ENCODE data around the gene MCM5.
"Not testable (repeated sequence)": the region's sequence is repeated elsewhere in the genome, so short reads cannot be mapped to it uniquely, and the experiment has no call there.

MCM5 gene

GRCh38 chr22:35379146-35379993, 20.6 kb upstream of the MCM5 start:
- no peak for DNase-seq

GRCh38 chr22:35380013-35380412, 19.9 kb upstream of the MCM5 start:
- no peak for DNase-seq

- peak; percentile 42 for DNase-seq
Observed at GRCh38 chr22:35380537-35381423, 19.2 kb upstream of the MCM5 start, which contains the start of gene HMOX1. Gene HMOX1 (plus strand): TSS chr22:35381096. CDS start chr22:35381174, 78 bp downstream.

GRCh38 chr22:35381424-35382009, 18.4 kb upstream of the MCM5 start:
- no peak for DNase-seq

DNA sequence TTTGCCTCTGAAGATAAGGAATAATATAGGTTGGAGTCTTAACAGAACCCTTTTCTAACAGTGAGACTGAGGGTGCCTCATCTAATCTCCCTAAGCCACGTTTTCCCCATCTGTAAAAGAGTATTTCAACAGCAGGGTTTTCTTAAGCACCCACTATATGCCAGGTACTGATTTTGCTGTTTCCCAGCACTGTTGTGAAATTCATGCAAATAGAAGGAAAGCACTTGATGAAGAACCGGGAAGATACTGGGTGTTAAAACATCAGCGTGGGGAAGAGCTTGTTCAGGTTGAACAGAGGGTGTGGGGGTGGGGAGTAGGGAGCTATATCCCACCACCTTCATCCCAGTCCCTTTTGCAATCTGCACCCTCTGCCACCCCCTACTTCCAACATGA, 16.3 kb upstream of the MCM5 start:
- DNase-seq, result no peak

GRCh38 chr22:35384527-35384926, 15.4 kb upstream of the MCM5 start:
- DNase-seq, result no peak

DNA sequence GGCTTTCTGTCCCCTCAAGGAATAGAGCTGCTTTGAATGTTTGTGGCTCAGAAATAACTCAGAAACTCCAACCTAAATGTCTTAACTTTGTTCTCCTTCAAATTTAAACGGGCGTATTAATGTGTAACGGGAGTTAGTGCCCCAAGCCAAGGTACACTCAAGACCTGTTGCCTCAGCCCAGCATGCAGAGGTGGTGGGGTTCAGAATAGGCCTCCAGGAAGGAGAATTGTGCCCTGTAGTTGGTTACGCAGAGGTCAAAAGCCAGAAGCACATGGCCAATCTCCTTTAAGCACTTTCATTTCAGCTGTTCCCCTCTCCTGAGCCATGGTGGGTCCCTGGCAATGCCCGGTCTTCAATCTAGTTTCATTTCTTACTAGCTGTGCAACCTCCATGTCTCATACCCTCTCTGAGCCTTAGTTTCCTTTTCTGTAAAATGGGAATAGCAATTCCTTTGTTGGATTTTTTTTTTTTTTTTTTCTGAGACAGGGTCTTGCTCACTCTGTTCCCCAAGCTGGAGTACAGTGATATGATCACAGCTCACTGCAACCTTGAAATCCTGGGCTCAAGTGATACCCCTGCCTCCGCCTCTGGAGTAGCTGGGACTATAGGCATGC, 14.9 kb upstream of the MCM5 start:
- DNase-seq, result no peak

DNA sequence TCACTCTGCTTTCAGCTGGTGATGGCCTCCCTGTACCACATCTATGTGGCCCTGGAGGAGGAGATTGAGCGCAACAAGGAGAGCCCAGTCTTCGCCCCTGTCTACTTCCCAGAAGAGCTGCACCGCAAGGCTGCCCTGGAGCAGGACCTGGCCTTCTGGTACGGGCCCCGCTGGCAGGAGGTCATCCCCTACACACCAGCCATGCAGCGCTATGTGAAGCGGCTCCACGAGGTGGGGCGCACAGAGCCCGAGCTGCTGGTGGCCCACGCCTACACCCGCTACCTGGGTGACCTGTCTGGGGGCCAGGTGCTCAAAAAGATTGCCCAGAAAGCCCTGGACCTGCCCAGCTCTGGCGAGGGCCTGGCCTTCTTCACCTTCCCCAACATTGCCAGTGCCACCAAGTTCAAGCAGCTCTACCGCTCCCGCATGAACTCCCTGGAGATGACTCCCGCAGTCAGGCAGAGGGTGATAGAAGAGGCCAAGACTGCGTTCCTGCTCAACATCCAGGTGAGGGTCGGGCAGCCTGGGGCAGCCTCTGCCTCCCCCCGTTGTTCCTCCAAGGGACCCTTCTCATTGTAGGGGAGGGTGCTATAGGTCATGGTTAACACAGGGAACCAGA, 13.2 kb upstream of the MCM5 start:
- no peak for DNase-seq

GRCh38 chr22:35390933-35391332, 9.0 kb upstream of the MCM5 start:
- no peak for DNase-seq

GRCh38 chr22:35392357-35392756, 7.6 kb upstream of the MCM5 start:
- no peak for DNase-seq

DNA sequence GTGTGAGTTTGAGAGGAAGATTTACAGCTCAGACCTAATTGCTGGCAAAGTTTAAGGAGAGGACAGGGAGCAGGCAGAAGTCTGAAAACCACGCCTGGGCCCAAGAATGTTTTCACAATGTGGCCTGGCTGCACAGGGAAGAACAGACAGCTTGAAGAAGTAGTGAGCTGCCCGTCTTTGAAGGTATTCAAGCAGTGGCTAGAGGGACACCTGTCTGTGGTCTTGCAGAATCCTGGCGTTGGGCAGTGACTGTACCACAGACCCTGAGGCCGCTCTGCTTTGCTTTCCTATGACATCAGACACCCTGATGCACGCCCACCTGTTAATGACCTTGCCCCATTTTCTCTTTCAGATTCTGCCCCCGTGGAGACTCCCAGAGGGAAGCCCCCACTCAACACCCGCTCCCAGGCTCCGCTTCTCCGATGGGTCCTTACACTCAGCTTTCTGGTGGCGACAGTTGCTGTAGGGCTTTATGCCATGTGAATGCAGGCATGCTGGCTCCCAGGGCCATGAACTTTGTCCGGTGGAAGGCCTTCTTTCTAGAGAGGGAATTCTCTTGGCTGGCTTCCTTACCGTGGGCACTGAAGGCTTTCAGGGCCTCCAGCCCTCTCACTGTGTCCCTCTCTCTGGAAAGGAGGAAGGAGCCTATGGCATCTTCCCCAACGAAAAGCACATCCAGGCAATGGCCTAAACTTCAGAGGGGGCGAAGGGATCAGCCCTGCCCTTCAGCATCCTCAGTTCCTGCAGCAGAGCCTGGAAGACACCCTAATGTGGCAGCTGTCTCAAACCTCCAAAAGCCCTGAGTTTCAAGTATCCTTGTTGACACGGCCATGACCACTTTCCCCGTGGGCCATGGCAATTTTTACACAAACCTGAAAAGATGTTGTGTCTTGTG, 6.6 kb upstream of the MCM5 start:
- no peak for DNase-seq

- no peak for DNase-seq
Observed at GRCh38 chr22:35394011-35394312, 6.0 kb upstream of the MCM5 start.

GRCh38 chr22:35394810-35395563, 5.0 kb upstream of the MCM5 start:
- no peak for DNase-seq

DNA sequence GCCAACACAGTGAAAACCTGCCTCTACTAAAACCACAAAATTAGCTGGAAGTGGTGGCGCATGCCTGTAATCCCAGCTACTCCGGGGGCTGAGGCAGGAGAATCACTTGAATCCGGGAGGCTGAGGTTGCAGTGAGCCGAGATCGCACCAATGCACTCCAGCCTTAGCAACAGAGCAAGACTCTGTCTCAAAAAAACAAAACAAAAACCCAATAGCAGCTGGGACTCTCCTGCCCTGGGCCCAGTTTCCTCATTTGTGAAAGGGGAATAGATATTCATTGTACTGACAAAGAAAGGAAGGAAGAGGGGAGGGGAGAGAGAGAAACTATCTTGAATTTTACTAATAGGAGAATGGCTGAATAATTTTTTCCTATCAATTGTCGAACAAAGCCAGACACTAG, 3.3 kb upstream of the MCM5 start:
- DNase-seq, result not testable (repeated sequence)

- no peak for DNase-seq
Observed at GRCh38 chr22:35397095-35397904, 2.6 kb upstream of the MCM5 start.

- no peak for DNase-seq
Observed at GRCh38 chr22:35398591-35398973, 1.4 kb upstream of the MCM5 start.

DNA sequence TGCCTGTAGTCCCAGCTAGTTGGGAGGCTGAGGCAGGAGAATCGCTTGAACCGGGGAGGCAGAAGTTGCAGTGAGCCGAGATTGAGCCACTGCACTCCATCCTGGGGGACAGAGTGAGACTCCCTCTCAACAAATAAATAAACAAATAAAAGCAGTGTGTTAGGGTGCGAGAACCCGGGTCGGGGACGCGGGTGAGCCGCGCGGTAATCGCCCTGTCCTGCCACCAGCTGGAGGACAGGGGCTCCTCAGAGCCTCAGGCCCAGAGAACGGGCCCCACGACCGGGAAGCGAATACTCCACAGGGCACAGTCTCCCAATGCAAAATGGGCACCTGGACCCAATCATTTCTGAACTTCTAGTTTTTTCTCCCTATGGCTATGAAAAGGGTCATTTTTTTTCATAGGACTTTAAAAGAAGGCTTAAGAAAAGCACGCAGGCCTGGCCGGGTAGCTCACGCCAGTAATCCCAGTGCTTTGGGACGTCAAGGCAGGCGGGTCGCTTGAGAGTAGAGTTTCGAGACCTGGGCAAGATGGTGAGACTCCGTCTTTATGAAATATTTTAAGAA, 744 bp upstream of the MCM5 start:
- DNase-seq, result no peak

- no peak for DNase-seq
Observed at GRCh38 chr22:35400501-35400790, 506 bp downstream of the MCM5 start.

DNA sequence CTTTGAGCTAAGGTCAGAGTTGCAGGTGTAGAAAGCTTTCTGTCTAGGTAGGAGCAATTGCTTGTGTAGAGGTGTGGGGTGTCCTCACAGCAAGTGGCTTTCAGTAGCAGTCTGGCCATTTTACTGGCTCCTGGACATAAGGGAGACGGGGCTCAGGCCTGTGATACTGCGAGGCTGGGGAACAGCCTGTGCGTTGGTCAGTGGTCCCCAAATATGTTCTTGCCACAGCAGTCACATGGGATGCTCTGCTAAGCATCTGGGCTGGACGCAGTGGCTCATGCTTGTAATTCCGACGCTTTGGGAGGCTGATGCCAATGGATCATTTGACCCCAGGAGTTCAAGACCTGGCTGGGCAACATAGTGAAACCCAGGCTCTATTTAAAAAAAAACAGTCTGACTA, 1.9 kb downstream of the MCM5 start:
- DNase-seq, result no peak

- DNase-seq, result no peak
Observed at GRCh38 chr22:35403356-35403755, 3.4 kb downstream of the MCM5 start.
